Daoy (cell line): ENCODE measurements around the gene PCDHA13. TPM values are rescaled to one million over a fixed set of nuclear protein-coding genes. Genes with fewer than 3 reads are reported as not detected.
"Not testable (repeated sequence)": the region's sequence is repeated elsewhere in the genome, so short reads cannot be mapped to it uniquely, and the experiment has no call there.

ENCODE experiments used
- DNase-seq: peaks from one replicate; pipeline ENCODE4 v3.0.0-alpha.2; 2015; ENCODE audit warnings: low read depth
- total RNA-seq: library from RNA; depleted of rRNA; stranded (reverse); fragments of >200 nt; shearing (Covaris generic); gene quantifications from 2 replicates; pipeline ENCODE4 v1.2.3, GENCODE V29; 2014; rRNA removed

PCDHA13 gene
- total RNA-seq, 1 experiment from 2014 or later = 0.17 TPM

DNA sequence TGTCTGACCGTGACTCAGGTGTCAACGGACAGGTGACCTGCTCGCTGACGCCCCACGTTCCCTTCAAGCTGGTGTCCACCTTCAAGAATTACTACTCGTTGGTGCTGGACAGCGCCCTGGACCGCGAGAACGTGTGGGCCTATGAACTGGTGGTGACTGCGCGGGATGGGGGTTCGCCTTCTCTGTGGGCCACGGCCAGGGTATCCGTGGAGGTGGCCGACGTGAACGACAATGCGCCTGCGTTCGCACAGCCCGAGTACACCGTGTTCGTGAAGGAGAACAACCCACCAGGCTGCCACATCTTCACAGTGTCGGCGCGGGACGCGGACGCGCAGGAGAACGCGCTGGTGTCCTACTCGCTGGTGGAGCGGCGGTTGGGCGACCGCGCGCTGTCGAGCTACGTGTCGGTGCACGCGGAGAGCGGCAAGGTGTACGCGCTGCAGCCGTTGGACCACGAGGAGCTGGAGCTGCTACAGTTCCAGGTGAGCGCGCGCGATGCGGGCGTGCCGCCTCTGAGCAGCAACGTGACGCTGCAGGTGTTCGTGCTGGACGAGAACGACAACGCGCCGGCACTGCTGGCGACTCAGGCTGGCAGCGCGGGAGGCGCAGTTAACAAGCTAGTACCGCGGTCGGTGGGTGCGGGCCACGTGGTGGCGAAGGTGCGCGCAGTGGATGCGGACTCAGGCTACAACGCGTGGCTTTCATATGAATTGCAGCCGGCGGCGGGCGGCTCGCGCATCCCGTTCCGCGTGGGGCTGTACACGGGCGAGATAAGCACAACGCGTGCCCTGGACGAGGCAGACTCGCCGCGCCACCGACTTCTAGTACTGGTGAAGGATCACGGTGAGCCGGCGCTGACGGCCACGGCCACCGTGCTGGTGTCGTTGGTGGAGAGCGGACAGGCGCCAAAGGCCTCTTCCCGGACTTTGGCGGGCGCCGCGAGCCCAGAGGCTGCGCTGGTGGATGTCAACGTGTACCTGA, 11.4 kb upstream of the PCDHA13 start:
- DNase-seq = no peak

DNA sequence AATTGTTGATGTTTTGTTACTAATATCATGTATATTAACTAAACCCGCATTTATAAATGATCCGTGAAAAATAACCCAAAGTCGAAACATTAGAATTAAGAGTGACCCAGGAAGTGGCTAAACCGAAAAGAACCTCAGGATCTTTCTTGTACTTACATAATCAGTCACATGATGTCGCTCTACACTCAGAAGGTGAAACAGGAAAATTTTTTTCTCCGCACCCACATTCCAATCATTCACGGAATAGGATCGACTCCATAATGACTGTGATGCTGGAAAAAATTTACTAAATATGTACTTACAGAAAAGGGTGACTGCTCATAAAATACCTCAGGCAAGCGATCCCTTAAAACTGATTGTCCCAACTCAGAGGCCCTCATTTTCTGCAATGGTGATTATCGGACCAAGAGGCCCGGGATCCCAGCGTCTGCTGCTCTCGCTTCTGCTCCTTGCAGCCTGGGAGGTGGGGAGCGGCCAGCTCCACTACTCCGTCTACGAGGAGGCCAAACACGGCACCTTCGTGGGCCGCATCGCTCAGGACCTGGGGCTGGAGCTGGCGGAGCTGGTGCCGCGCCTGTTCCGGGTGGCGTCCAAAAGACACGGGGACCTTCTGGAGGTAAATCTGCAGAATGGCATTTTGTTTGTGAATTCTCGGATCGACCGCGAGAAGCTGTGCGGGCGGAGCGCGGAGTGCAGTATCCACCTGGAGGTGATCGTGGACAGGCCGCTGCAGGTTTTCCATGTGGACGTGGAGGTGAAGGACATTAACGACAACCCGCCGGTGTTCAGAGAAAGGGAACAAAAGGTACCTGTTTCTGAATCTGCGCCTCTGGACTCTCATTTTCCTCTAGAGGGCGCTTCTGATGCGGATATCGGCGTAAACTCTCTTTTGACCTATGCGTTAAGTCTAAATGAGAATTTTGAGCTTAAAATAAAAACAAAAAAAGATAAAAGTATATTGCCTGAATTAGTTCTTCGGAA, 6.5 kb upstream of the PCDHA13 start, which contains the start of gene PCDHA12:
Gene PCDHA12, plus strand, starts transcription at position 224 of the 981 bp plus-strand sequence. Its CDS starts 165 bp downstream, at position 389.
- no peak for DNase-seq

DNA sequence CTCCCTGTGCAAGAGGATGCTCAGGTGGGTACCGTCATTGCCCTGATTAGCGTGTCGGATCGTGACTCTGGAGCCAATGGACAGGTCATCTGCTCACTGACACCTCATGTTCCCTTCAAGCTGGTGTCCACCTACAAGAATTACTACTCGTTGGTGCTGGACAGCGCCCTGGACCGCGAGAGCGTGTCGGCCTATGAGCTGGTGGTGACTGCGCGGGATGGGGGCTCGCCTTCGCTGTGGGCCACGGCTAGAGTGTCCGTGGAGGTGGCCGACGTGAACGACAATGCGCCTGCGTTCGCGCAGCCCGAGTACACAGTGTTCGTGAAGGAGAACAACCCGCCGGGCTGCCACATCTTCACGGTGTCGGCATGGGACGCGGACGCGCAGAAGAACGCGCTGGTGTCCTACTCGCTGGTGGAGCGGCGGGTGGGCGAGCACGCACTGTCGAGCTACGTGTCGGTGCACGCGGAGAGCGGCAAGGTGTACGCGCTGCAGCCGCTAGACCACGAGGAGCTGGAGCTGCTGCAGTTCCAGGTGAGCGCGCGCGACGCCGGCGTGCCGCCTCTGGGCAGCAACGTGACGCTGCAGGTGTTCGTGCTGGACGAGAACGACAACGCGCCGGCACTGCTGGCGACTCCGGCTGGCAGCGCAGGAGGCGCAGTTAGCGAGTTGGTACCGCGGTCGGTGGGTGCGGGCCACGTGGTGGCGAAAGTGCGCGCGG, 5.2 kb upstream of the PCDHA13 start:
- not testable (repeated sequence) for DNase-seq

DNA sequence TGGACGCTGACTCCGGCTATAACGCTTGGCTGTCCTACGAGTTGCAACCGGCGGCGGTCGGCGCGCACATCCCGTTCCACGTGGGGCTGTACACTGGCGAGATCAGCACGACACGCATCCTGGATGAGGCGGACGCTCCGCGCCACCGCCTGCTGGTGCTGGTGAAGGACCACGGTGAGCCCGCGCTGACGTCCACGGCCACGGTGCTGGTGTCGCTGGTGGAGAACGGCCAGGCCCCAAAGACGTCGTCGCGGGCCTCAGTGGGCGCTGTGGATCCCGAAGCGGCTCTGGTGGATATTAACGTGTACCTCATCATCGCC, 4.7 kb upstream of the PCDHA13 start:
- DNase-seq = no peak

DNA sequence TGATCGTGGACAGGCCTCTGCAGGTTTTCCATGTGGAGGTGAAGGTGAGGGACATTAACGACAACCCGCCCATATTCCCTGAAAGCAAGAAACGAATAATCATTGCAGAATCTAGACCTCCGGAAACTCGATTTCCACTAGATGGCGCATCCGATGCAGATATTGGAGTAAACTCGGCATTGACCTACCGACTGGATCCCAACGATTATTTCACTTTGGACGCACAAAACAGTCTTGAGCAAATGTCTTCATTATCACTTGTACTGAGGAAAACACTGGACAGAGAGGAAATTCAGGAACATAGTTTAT, 621 bp downstream of the PCDHA13 start:
- no peak for DNase-seq

DNA sequence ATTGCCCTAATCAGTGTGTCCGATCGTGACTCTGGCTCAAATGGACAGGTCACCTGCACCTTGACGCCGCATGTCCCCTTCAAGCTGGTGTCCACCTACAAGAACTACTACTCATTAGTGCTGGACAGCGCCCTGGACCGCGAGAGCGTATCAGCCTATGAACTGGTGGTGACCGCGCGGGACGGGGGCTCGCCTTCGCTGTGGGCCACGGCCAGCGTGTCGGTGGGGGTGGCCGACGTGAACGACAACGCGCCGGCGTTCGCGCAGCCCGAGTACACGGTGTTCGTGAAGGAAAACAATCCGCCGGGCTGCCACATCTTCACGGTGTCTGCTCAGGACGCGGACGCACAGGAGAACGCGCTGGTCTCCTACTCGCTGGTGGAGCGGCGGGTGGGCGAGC, 1.4 kb downstream of the PCDHA13 start:
- DNase-seq = no peak

DNA sequence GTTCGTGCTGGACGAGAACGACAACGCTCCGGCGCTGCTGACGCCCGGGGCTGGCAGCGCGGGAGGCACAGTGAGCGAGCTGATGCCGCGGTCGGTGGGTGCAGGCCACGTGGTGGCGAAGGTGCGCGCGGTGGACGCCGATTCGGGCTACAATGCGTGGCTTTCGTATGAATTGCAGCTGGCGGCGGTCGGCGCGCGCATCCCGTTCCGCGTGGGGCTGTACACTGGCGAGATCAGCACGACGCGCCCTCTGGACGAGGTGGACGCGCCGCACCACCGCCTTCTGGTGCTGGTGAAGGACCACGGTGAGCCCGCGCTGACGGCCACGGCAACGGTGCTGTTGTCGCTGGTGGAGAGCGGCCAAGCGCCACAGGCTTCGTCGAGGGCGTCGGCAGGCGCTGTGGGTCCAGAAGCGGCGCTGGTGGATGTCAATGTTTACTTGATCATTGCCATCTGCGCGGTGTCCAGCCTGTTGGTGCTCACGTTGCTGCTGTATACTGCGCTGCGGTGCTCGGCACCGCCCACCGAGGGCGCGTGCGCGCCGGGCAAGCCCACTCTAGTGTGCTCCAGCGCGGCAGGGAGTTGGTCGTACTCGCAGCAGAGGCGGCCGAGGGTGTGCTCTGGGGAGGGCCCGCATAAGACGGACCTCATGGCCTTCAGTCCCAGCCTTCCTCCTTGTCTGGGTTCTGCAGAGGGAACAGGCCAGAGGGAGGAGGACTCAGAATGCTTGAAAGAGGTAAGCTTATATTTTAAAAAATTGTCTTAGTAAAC, 2.2 kb downstream of the PCDHA13 start:
- DNase-seq = no peak

DNA sequence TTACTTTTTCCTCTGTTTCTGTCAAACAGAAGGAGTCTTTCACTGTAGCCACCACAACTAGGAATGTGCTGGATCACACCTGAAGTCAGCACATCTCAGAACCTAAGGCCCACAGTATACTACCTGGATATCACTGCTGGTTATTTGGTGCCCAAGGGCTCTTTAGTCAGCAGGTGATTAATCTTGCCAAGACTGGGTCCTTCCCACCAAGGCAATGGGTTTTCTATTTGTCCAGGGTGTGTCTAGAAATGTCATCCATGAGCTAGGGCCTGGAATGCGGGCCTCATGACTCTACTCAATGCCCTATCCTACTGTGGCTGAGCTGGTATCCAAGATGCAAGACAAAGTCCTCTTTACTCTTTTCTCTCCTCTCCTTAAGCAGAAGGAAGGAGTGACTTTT, 34.4 kb downstream of the PCDHA13 start:
- no peak for DNase-seq

DNA sequence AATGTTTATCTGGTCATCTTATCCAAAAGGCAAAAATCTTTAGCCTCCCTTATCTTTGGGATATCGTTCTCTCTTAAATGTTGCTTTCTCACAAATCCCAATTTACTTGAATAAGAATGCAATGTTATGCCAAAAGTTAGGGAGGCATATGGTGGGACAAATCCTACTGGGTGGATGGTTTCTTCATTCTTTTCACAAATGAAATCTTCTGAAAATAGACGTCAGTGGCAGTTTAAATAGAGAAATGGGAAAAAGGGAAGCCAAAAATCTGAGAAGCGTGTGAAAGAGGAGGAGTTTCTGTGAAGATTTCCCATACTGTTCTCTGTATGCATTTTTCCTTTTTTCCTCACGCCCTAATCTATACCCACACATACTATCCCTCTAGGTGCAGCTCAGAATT, 41.7 kb downstream of the PCDHA13 start:
- DNase-seq = no peak

DNA sequence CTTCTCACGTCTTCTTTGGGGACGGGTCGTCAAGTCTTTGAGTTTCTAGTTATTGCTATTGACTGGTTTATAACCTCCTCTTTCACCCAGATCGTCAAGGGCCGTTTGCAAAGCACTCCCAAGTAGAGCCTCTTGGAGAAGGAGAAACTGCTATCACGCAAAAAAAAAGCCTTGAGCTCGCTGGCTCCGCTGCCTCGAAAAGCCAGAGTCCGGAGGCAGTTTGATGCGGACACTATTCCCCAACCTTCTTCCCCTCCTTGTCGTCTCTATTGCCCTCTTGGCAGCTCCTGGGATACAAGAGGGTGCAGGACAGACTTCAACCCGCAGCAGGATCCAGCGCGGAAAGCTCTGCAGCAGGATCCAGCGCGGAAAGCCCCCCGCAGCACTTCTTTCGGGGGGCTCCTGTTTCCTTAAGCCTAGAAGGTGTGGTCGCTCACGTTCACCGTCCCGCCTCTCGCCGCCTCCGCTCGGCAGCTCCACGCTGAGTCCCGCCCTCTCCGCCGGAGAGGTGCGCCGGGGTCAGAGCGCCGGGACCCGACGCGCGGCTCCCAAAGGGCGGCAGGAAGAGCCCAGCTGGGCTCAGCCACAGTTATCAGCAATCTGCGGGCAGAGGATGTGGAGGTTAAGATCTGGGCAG, 44.0 kb downstream of the PCDHA13 start, which contains the start of gene PCDHAC1:
Gene PCDHAC1, plus strand, starts transcription at position 494 of the 637 bp plus-strand sequence. CDS start 594 bp downstream, outside the sequence.
- no peak for DNase-seq

DNA sequence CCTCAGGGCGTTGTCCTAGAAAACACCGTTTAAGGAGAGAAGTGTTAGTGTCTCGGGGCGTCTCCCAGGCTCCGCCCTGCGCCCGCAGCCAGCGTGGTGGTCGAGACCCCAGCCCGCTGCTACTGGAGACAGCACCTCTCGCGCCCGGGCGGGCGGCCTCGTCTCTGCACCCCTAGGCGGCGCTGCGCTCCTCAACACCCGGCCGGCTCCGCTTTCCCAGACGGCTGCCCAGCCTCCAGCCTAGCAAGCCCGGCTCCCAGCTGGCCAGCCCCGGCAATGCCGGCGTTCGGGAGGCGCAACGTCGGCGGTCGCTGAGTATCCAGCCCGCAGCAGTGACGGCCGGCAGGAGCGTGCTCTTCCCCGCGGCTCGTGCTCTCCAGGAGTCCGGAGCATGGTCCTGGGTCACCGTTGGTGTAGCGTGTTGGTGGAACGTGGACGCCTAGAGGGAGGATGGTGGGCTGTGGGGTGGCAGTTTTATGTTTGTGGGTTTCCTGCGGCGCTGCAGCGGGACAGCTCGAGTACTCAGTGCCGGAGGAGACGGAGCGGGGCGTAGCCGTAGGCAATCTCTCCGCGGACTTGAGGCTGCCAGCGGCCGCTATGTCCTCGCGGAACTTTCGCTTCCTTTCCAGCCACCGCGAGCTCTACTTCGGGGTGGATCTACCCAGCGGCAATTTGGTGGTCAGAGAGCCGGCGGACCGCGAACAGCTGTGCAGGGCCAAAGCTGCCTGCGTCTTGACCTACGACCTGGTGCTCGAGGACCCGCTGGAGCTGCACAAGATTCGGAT, 44.7 kb downstream of the PCDHA13 start:
- peak; percentile 93 for DNase-seq

DNA sequence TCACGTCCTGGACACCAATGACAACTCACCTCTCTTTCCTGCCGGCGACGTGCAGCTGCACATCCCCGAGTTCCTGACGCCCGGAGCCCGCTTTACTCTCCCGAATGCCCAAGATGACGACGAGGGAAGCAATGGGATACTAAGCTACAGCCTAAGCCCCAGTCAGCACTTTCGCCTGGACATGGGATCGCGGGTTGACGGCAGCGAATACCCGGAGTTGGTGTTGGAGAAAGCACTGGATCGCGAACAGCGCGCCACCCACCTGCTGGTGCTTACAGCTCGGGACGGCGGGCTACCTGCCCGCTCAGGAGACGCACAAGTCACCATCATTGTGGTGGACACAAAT, 45.3 kb downstream of the PCDHA13 start:
- DNase-seq = no peak

Other genes starting within 250 kb of the PCDHA13 start
- 0.11 TPM in 1 of 2 replicates, not detected in the other for gene CD14, start 248.9 kb upstream of the PCDHA13 start, total RNA-seq
- gene TMCO6, start 242.7 kb upstream of the PCDHA13 start, total RNA-seq = 19.1 and 38.7 TPM in 2 replicates
- gene NDUFA2, start 234.5 kb upstream of the PCDHA13 start, total RNA-seq = 64.1 and 70.2 TPM in 2 replicates
- gene IK, start 234.3 kb upstream of the PCDHA13 start, total RNA-seq = 138 and 190 TPM in 2 replicates
- 16.8 and 22.5 TPM in 2 replicates for gene WDR55, start 217.2 kb upstream of the PCDHA13 start, total RNA-seq
- 0.69 and 1.4 TPM in 2 replicates for gene DND1, start 208.5 kb upstream of the PCDHA13 start, total RNA-seq
- 114 and 126 TPM in 2 replicates for gene HARS1, start 190.8 kb upstream of the PCDHA13 start, total RNA-seq
- gene HARS2, start 190.7 kb upstream of the PCDHA13 start, total RNA-seq = 65.1 and 68.8 TPM in 2 replicates
- gene ZMAT2, start 181.7 kb upstream of the PCDHA13 start, total RNA-seq = 84.2 and 124 TPM in 2 replicates
- gene PCDHA1, start 96.0 kb upstream of the PCDHA13 start, total RNA-seq = 0.42 and 1.2 TPM in 2 replicates
- 0.29 TPM in 1 of 2 replicates, not detected in the other for gene PCDHA2, start 87.3 kb upstream of the PCDHA13 start, total RNA-seq
- gene PCDHA3, start 81.1 kb upstream of the PCDHA13 start, total RNA-seq = 0.12 and 0.34 TPM in 2 replicates
- 1.0 and 3.0 TPM in 2 replicates for gene PCDHA4, start 75.1 kb upstream of the PCDHA13 start, total RNA-seq
- gene PCDHA5, start 60.5 kb upstream of the PCDHA13 start, total RNA-seq = 0.39 and 0.69 TPM in 2 replicates
- gene PCDHA6, start 54.2 kb upstream of the PCDHA13 start, total RNA-seq = 5.4 and 7.0 TPM in 2 replicates
- 0.71 and 0.97 TPM in 2 replicates for gene PCDHA7, start 47.9 kb upstream of the PCDHA13 start, total RNA-seq
- 0.06 TPM in 1 of 2 replicates, not detected in the other for gene PCDHA8, start 40.9 kb upstream of the PCDHA13 start, total RNA-seq
- 0.11 and 0.51 TPM in 2 replicates for gene PCDHA9, start 33.7 kb upstream of the PCDHA13 start, total RNA-seq
- 0.68 and 3.3 TPM in 2 replicates for gene PCDHA10, start 26.2 kb upstream of the PCDHA13 start, total RNA-seq
- gene PCDHA11, start 13.2 kb upstream of the PCDHA13 start, total RNA-seq = 1.9 and 2.0 TPM in 2 replicates
- 0.69 and 1.5 TPM in 2 replicates for gene PCDHA12, start 6.8 kb upstream of the PCDHA13 start, total RNA-seq
- 1.6 and 3.1 TPM in 2 replicates for gene PCDHAC1, start 44.2 kb downstream of the PCDHA13 start, total RNA-seq
- 1.2 and 1.3 TPM in 2 replicates for gene PCDHAC2, start 84.4 kb downstream of the PCDHA13 start, total RNA-seq
- gene PCDHB1, start 169.2 kb downstream of the PCDHA13 start, total RNA-seq = 0.06 TPM in 1 of 2 replicates, not detected in the other
- 12.1 and 22.4 TPM in 2 replicates for gene PCDHB2, start 212.5 kb downstream of the PCDHA13 start, total RNA-seq
- 0.11 and 0.24 TPM in 2 replicates for gene PCDHB3, start 218.3 kb downstream of the PCDHA13 start, total RNA-seq
- gene PCDHB4, start 239.7 kb downstream of the PCDHA13 start, total RNA-seq = 0.51 TPM in 2 replicates